Tibial artery (tissue), 4 donors: Measurements from ENCODE around the gene NOLC1.

Source experiments
- DNase-seq, 2 donors: peaks; one replicate each; pipeline ENCODE4 v3.0.0-alpha.2; 2019
- H3K27ac ChIP-seq, 2 donors: fragments of 200-600 bp; sonication (generic) in 1 of 2; 1 replicate in 1 of 2; 2 replicates in 1 of 2; pipeline ENCODE4 v1.5.1; 2018 to 2019; ENCODE audit warnings: mild to moderate bottlenecking in 1 of 2
- H3K27me3 ChIP-seq, 2 donors: fragments of 200-600 bp; sonication (generic) in 1 of 2; one replicate each; pipeline versions ENCODE4 v1.5.1 to v1.6.0; 2016 to 2019
- H3K36me3 ChIP-seq, 3 donors: fragments of 200-600 bp; sonication (generic) in 2 of 3; one replicate each; pipeline ENCODE4 v1.5.1; 2016 to 2019; ENCODE audit warnings: mild to moderate bottlenecking in 2 of 3
- H3K4me1 ChIP-seq, 4 donors: fragments of 200-600 bp; sonication (generic) in 2 of 4; 1 replicate in 3 of 4; 2 replicates in 1 of 4; pipeline ENCODE4 v1.5.1; 2016 to 2019
- H3K4me3 ChIP-seq, 2 donors: fragments of 200-600 bp; sonication (generic) in 1 of 2; 1 replicate in 1 of 2; 2 replicates in 1 of 2; pipeline ENCODE4 v1.5.1; 2018 to 2019; ENCODE audit warnings: mild to moderate bottlenecking in 2 of 2
- H3K9me3 ChIP-seq, 3 donors: fragments of 200-600 bp; sonication (generic) in 1 of 3; one replicate each; pipeline ENCODE4 v1.5.1; 2016 to 2019
- CTCF ChIP-seq, 2 experiments: fragments of 200-600 bp in 1 of 2; fragments of 450-650 bp in 1 of 2; IDR thresholded peaks; one replicate each; pipeline ENCODE4 v1.5.1; 2017 to 2019; ENCODE audit warnings: antibody characterized with exemption in 2 of 2, mild to moderate bottlenecking in 1 of 2, moderate library complexity in 1 of 2
- intact Hi-C: fragments of 100-400 bp; cut with DNase I; formaldehyde crosslinking; loops from one replicate; pipeline ENCODE4 v1.15.0; 2023; ENCODE audit warnings: low total_unique reads

Gene NOLC1

GRCh38 chr10:102147561-102147960 is 4.6 kb upstream of the NOLC1 start:
- Histone ChIP-seq H3K27me3 (no peaks in the 10 kb centered on the region), H3K4me1 (peaks cover 0 to 7% (median 4%) of the 10 kb centered on the region in 4 donors), H3K4me3 (no peak overlapping the region), H3K36me3 (peaks cover 37 to 75% (median 73%) of the 10 kb centered on the region in 3 donors), H3K9me3 (no peaks in the 10 kb centered on the region), H3K27ac (no peak overlapping the region)
- no peak for TF ChIP-seq CTCF (IDR thresholded peaks at IDR 0.05)
- DNase-seq, result no peak
- intact Hi-C loops, result no loop called here

- Histone ChIP-seq H3K27me3 (no peaks in the 10 kb centered on the region), H3K4me1 (peaks cover 4 to 14% (median 9%) of the 10 kb centered on the region in 4 donors), H3K27ac (no peak overlapping the region), H3K36me3 (peaks cover 33 to 68% (median 66%) of the 10 kb centered on the region in 3 donors), H3K4me3 (no peak overlapping the region), H3K9me3 (no peaks in the 10 kb centered on the region)
- intact Hi-C loops, result no loop called here
- DNase-seq, result no peak
- TF ChIP-seq CTCF (IDR thresholded peaks at IDR 0.05), result no peak
These were observed 3.9 kb upstream of the NOLC1 start for GRCh38 chr10:102148275-102148674.

- Histone ChIP-seq H3K36me3 (peaks cover 18 to 60% (median 60%) of the 10 kb centered on the region in 3 donors), H3K4me3 (peak overlapping the region; percentile 64 to 75), H3K9me3 (no peaks in the 10 kb centered on the region), H3K27me3 (no peaks in the 10 kb centered on the region), H3K27ac (peak overlapping the region; percentile 78 to 89), H3K4me1 (peaks cover 5 to 26% (median 15%) of the 10 kb centered on the region in 4 donors)
- no peak for DNase-seq
- TF ChIP-seq CTCF (IDR thresholded peaks at IDR 0.05), result no peak
- intact Hi-C loops, result no loop called here
These were observed 1.0 kb upstream of the NOLC1 start for GRCh38 chr10:102150970-102151773.

- peaks cover 29 to 57% (median 57%) of the 10 kb centered on the region in 3 donors for H3K36me3 ChIP-seq
These were observed 329 bp downstream of the NOLC1 start for GRCh38 chr10:102152545-102152890.

GRCh38 chr10:102153093-102153620 is 968 bp downstream of the NOLC1 start:
- intact Hi-C loops, result no loop called here
- Histone ChIP-seq H3K36me3 (peaks cover 31 to 59% (median 58%) of the 10 kb centered on the region in 3 donors), H3K27me3 (no peaks in the 10 kb centered on the region), H3K27ac (peak overlapping the region; percentile 78 to 89), H3K4me1 (peaks cover 5 to 26% (median 15%) of the 10 kb centered on the region in 4 donors), H3K4me3 (peak overlapping the region; percentile 64 to 75), H3K9me3 (no peaks in the 10 kb centered on the region)
- no peak for DNase-seq
- no peak for TF ChIP-seq CTCF (IDR thresholded peaks at IDR 0.05)

More at GRCh38 chr10:102152545-102152890, 329 bp downstream of the NOLC1 start:
- H3K4me3 ChIP-seq, result peak overlapping the region; percentile 64 to 75
- TF ChIP-seq CTCF (IDR thresholded peaks at IDR 0.05), result no peak
- H3K4me1 ChIP-seq, result peaks cover 5 to 26% (median 15%) of the 10 kb centered on the region in 4 donors
- H3K27ac ChIP-seq, result peak overlapping the region; percentile 78 to 89
- H3K27me3 ChIP-seq, result no peaks in the 10 kb centered on the region
- no peak for DNase-seq
- H3K9me3 ChIP-seq, result no peaks in the 10 kb centered on the region
- intact Hi-C loops, result loop anchor here (1.0 kb wide), 1 partner anchor 20 kb away; no protein-coding TSS in a partner anchor
